Measurements from ENCODE around the gene PHLPP1. TPM values are rescaled to one million over a fixed set of nuclear protein-coding genes. Genes with fewer than 3 reads are reported as not detected.

The PHLPP1 gene
- total RNA-seq, 1 experiment from 2014 or later: 28.0 TPM

GRCh38 chr18:62729487-62730386 is 14.4 kb downstream of the PHLPP1 start:
- Mint-ChIP-seq H3K27ac (ENCODE audit: unreplicated experiment) (no peak overlapping the region), H3K4me3 (ENCODE audit: low read depth, unreplicated experiment) (no peak overlapping the region), H3K27me3 (ENCODE audit: unreplicated experiment) (no peaks in the 10 kb centered on the region), H3K4me1 (ENCODE audit: low read depth, unreplicated experiment) (peaks cover 13% of the 10 kb centered on the region), H3K9me3 (ENCODE audit: low read depth, unreplicated experiment) (peaks cover 4% of the 10 kb centered on the region), H3K36me3 (ENCODE audit: insufficient read depth, unreplicated experiment) (peaks cover 5% of the 10 kb centered on the region)
- intact Hi-C loops (cut with micrococcal nuclease; ENCODE audit: unreplicated experiment): no loop called here
- no peak for DNase-seq
- no peak for TF ChIP-seq CTCF (IDR thresholded peaks at IDR 0.05; ENCODE audit: unreplicated experiment)
- CTCF ChIA-PET: no interaction called here
- no TSS peak for BruUV-seq (replicated peaks)

GRCh38 chr18:62730941-62731340 is 15.6 kb downstream of the PHLPP1 start:
- Mint-ChIP-seq H3K27me3 (ENCODE audit: unreplicated experiment) (no peaks in the 10 kb centered on the region), H3K36me3 (ENCODE audit: insufficient read depth, unreplicated experiment) (peaks cover 5% of the 10 kb centered on the region), H3K9me3 (ENCODE audit: low read depth, unreplicated experiment) (peaks cover 4% of the 10 kb centered on the region), H3K4me3 (ENCODE audit: low read depth, unreplicated experiment) (no peak overlapping the region), H3K27ac (ENCODE audit: unreplicated experiment) (no peak overlapping the region), H3K4me1 (ENCODE audit: low read depth, unreplicated experiment) (peaks cover 8% of the 10 kb centered on the region)
- TF ChIP-seq CTCF (IDR thresholded peaks at IDR 0.05; ENCODE audit: unreplicated experiment): no peak
- no TSS peak for BruUV-seq (replicated peaks)
- intact Hi-C loops (cut with micrococcal nuclease; ENCODE audit: unreplicated experiment): no loop called here
- DNase-seq: no peak
- CTCF ChIA-PET: no interaction called here

GRCh38 chr18:62732617-62733016 is 17.3 kb downstream of the PHLPP1 start:
- Mint-ChIP-seq H3K4me1 (ENCODE audit: low read depth, unreplicated experiment) (peaks cover 16% of the 10 kb centered on the region), H3K27me3 (ENCODE audit: unreplicated experiment) (no peaks in the 10 kb centered on the region), H3K9me3 (ENCODE audit: low read depth, unreplicated experiment) (peaks cover 4% of the 10 kb centered on the region), H3K27ac (ENCODE audit: unreplicated experiment) (no peak overlapping the region), H3K36me3 (ENCODE audit: insufficient read depth, unreplicated experiment) (peaks cover 5% of the 10 kb centered on the region), H3K4me3 (ENCODE audit: low read depth, unreplicated experiment) (no peak overlapping the region)
- CTCF ChIA-PET: no interaction called here
- no TSS peak for BruUV-seq (replicated peaks)
- intact Hi-C loops (cut with micrococcal nuclease; ENCODE audit: unreplicated experiment): no loop called here
- no peak for DNase-seq
- TF ChIP-seq CTCF (IDR thresholded peaks at IDR 0.05; ENCODE audit: unreplicated experiment): no peak

GRCh38 chr18:62734290-62734689 is 18.9 kb downstream of the PHLPP1 start:
- Mint-ChIP-seq H3K36me3 (ENCODE audit: insufficient read depth, unreplicated experiment) (peaks cover 5% of the 10 kb centered on the region), H3K9me3 (ENCODE audit: low read depth, unreplicated experiment) (peaks cover 4% of the 10 kb centered on the region), H3K27me3 (ENCODE audit: unreplicated experiment) (no peaks in the 10 kb centered on the region), H3K4me3 (ENCODE audit: low read depth, unreplicated experiment) (no peak overlapping the region), H3K4me1 (ENCODE audit: low read depth, unreplicated experiment) (peaks cover 25% of the 10 kb centered on the region), H3K27ac (ENCODE audit: unreplicated experiment) (no peak overlapping the region)
- no peak for DNase-seq
- intact Hi-C loops (cut with micrococcal nuclease; ENCODE audit: unreplicated experiment): no loop called here
- TF ChIP-seq CTCF (IDR thresholded peaks at IDR 0.05; ENCODE audit: unreplicated experiment): no peak
- BruUV-seq (replicated peaks): no TSS peak
- CTCF ChIA-PET: interaction anchor here (0.7 kb wide), 1 partner anchor 99 kb away, joined by 3 read pairs; no protein-coding TSS in a partner anchor

Measured in Calu3 (cell line).